GM18907 (cell line): Measurements from ENCODE around the gene ZBTB20.

Source experiments
- ATAC-seq: cut with Tn5 transposase; IDR thresholded peaks from one replicate; pipeline ENCODE4 v1.9.1; 2021; ENCODE audit warnings: mild to moderate bottlenecking, moderate library complexity; ENCODE audit not compliant: unreplicated experiment

Gene ZBTB20

GRCh38 chr3:114356525-114356924 is 790.6 kb downstream of the ZBTB20 start:
- no peak for ATAC-seq

GRCh38 chr3:114356066-114356465 is 791.0 kb downstream of the ZBTB20 start:
- ATAC-seq = no peak

DNA sequence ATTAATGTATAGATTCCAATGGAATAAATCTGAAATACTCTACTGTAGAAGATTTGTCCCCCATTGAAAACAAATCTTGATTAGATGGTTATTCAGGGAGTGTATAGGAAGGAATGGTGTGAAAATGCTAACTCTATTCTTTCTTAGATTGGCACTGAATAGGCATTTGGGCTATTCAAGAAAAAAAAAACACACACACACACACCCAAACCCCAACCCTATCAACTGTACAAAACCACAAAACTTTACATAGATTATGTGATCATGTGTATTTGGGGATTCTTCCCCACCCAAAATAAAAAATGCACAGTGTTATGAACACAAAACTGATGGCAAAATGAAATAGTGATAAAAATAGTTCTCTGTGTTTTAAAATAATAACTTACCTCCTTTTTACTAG is 791.4 kb downstream of the ZBTB20 start:
- no peak for ATAC-seq

DNA sequence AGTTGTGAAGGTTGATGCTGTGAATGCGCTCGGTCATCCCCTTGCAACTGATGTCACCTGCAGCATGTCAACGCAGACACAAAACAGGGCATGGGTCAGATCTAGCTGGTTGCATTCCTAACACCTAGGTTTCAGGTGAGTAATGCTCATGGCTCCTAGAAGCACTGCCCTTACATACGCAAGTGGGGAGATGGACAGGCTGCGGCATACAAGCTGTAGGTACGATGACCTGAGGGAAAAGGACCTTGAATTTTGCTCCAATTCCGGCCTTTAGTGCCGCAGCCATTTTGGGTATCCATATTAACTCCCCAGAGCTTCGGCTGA is 795.3 kb downstream of the ZBTB20 start:
- no peak for ATAC-seq

- ATAC-seq = no peak
Observed at GRCh38 chr3:114351123-114351821, 795.8 kb downstream of the ZBTB20 start.

DNA sequence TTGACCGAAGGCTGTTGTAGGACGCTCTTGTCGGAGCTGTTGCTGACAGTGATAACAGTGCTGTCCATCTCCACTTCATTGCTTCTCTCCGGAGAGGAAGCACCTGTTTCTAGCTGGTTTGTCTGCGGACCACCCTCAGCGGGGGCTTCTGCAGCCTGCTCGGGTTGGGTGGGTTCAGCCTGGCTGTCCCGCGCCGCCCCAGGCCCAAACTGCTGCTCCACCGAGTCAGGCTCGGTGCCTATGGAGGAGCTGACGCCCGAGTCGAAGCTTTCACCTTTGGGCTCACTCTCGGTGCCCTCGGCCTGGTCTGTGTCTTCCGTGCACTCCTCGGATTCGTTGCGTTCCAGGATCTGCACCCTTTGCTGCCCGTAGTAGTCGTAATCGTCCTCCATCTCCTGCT is 796.4 kb downstream of the ZBTB20 start:
- no peak for ATAC-seq

DNA sequence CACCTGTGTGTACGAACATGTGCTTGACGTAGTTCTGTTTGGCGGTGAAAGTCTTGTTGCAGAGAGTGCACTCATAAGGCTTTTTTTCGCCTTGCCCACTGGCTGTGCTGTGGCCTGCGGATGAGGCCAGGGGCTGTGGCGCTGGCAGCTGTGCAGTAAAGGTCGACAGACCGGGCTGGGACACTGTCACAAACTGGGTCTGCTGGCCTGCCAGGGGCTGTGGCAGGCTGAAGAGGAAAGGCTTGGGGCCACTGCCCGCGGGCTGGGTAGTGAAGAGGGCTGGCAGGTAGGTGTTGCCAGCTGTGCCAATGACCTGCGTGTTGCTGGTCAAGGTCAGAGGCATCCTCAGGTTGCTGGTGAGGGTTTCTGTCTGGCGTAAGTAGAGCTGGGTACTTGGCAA is 796.8 kb downstream of the ZBTB20 start:
- no peak for ATAC-seq

DNA sequence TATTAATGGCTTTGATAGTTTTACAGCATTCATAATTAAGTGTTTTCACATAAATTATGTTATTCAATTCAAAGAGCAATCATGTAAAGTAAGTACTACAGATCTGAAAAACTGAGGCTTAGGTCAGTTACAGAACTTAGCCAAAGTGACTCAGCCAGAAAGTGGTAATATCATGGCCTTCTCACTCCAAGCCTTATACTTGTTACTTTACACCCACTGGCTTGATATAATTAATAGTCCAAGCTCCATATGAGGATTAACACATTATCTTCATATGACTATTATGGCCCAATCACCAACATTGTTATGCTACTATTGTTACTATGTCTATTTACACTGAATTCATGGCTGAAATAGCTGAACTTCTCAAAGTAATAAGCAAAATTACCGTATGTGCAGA is 802.6 kb downstream of the ZBTB20 start:
- ATAC-seq = no peak

- no peak for ATAC-seq
Observed at GRCh38 chr3:114338651-114339357, 808.3 kb downstream of the ZBTB20 start.

GRCh38 chr3:114336857-114337256 is 810.2 kb downstream of the ZBTB20 start:
- no peak for ATAC-seq

DNA sequence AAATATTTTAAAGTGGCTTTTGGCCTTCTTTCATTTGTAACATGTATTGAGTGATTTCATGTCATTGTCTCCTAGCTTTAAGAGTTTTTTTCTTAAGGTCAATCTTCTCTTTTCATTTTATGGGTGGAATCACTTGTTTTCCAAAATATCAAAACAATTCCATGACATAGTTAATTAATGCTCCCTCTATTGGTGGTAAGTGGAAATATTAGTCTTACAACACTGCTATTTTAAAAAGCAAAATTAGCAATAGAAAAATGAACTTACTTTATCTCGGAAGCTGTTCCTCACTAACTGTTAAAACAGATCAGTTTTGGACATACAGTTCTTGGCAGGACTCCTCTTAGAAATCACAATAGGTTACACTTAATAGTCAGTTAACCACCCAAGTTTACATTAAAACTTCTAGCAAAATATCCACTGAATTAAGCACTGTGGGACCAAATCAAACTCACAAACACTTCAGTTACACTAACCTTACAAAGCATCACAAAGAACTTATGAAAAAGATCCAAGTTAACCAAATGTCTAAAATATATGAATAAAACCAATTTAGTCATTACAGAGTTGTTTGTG is 810.9 kb downstream of the ZBTB20 start:
- ATAC-seq = no peak

GRCh38 chr3:114333923-114334240 is 813.2 kb downstream of the ZBTB20 start:
- ATAC-seq = no peak

GRCh38 chr3:114333180-114333922 is 813.7 kb downstream of the ZBTB20 start:
- ATAC-seq = peak; percentile 5

- peak; percentile 49 for ATAC-seq
Observed at GRCh38 chr3:114332342-114333179, 814.5 kb downstream of the ZBTB20 start.

DNA sequence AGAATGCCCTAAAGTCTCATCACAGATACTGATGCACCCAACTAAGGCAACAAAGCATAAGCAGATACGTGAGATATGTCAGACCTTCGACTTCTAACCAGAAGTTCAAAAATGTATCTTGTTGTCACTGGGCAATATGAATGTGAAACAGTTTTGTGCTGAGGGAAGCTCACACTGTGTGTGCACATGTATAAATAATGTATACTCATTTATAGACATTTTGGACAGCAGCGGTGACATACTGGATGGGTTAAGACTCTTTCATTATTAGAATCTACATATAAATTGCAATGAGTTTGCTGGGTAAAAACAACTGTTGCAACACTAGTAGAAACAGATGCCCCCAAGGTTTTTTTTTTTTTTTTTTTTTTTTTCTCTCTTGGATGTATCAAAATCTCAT is 815.4 kb downstream of the ZBTB20 start:
- ATAC-seq = no peak

DNA sequence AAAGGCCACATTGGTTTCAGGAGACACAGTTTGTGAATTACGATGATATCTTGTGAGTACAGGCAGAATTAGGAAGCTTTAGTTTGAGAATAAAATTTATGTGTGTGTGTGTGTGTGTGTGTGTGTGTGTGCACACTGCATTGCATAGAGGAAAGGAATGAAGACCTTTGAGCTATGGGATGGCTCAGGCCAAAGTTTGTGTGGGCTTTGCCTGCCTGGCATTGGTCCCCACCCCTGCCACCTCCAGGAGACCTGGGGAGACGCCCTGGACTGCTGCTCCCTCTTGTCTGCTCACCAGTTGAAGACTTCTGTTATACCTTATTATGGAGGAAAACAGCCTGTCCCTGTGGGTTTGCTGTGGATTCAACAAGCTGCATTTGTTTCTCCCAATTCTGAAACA is 816.1 kb downstream of the ZBTB20 start:
- no peak for ATAC-seq

DNA sequence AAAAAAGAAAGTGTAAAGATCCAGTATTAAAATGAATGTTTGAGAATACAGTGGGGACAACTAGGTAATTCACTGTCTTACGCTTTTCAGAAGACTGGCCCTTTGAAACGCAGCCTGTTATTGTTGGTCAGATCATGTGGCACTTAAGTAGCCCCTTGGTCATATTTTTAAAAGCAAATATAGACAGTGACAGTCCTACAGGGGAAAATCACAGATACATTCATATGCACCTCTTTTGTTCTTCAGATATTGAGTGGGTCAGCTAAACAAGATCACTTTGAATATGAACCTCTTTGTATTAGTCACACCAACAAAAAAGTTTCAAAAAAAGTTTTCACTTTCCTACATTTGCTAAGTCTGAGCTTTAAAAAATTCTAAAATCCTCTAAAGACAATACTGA is 817.3 kb downstream of the ZBTB20 start:
- peak; percentile 31 for ATAC-seq

GRCh38 chr3:114328345-114328744 is 818.7 kb downstream of the ZBTB20 start:
- no peak for ATAC-seq

DNA sequence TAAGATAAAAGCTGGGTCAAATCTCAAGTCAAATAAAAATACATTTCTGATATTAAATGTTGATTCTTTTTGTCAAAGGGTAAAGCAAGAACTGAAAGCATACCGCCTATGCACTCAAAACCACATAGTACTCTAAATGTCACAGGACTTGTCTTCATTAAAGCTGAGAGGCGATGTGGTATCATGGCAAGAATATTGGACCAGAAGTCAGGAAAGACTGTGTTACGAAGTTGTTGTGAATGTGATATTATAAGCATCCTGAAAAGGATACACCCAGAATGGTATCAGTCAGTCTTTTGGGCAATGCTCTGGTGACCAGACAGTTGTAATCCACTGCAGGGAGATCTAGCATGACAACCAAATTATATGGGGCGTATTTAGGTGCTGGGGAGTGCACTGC is 819.4 kb downstream of the ZBTB20 start:
- ATAC-seq = no peak

DNA sequence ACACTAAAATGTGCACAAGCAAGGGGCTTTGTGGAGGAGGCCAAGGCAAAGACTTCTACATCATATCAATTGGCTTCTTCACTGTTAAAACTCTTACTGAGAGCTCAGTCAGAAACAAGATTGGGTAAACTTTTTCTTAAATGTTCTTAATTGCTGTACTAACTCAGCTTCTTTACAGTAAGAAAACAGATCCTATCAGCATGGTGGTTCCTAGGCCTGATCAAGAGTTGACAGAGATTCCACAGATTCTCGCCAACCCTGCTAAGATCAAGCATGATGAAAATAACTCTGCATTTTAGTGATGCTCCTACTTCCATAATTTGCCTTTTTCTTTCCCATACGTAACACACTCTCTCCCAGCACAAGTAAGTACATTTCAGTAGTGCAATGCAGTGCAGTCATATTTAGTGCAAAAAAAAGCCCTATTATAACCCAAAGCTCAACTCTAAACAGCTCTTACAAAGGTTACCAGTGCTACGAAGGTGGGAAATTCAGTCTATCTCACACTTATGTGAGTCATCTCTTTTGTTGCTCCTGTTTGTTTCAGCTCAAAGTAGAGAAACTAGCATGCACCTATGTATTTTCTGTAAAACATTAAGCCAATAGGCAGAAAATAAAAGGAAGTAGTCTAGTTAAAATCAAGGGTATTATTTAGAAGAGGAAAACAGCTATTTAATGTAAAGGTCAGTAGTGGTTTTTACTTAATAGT is 823.4 kb downstream of the ZBTB20 start:
- peak; percentile 64 for ATAC-seq
